GM12878 (cell line): Measurements from ENCODE around the gene IL32. TPM values are rescaled to one million over a fixed set of nuclear protein-coding genes. Genes with fewer than 3 reads are reported as not detected.

Experiments
- ATAC-seq: fragments of 200-7000 bp; cut with Tn5 transposase; 3 replicates; pipeline ENCODE4 v1.9.1; 2020; ENCODE audit warnings: mild to moderate bottlenecking, moderate library complexity
- BruUV-seq: library from RNA; stranded (reverse); fragments of 400-500 nt; replicated peaks from 2 replicates; lab custom pipeline; 2021; lab: Mats Ljungman, UMichigan
- CTCF ChIA-PET: fragments of 300-600 bp; sonication (Branson Sonifier 250); formaldehyde crosslinking; extraction: SDS; loops from one replicate; lab custom pipeline; 2021; ENCODE audit warnings: inconsistent platforms; lab: Yijun Ruan, JAX
- POLR2A ChIA-PET: fragments of 350-600 bp; formaldehyde crosslinking; extraction: SDS; loops from one replicate; lab custom pipeline; 2021; ENCODE audit warnings: inconsistent platforms; lab: Charles Lee
- RAD21 ChIA-PET: fragments of 300-600 bp; sonication (Branson Sonifier 250); formaldehyde crosslinking; loops from one replicate; lab custom pipeline; 2023; ENCODE audit warnings: antibody characterized with exemption; ENCODE audit not compliant: unreplicated experiment; lab: Charles Lee
- SMC1A ChIA-PET: fragments of 300-600 bp; sonication (Branson Sonifier 250); formaldehyde crosslinking; loops from one replicate; lab custom pipeline; 2023; ENCODE audit not compliant: unreplicated experiment, uncharacterized antibody; lab: Charles Lee
- DNase-seq: peaks from one replicate; pipeline ENCODE4 v3.0.0-alpha.2; 2011; ENCODE audit warnings: low read depth, low spot score
- FAIRE-seq: peaks from 3 replicates; lab custom pipeline; 2011; peaks lifted over from hg19 to GRCh38; lab: Jason Lieb, UNC
- H2AFZ ChIP-seq: 2 replicates; pipeline ENCODE4 v1.6.0; 2011; ENCODE audit warnings: low read depth, low read length, control low read depth; ENCODE audit not compliant: control insufficient read depth
- H3K27ac ChIP-seq: 2 replicates; pipeline ENCODE4 v1.5.1; 2011; ENCODE audit warnings: control low read depth; ENCODE audit not compliant: control insufficient read depth, insufficient read depth
- H3K27me3 ChIP-seq, 2 experiments: replicated peaks in 1 of 2; 2 replicates each; pipeline versions ENCODE4 v1.6.0 to v1.6.1; 2011; ENCODE audit warnings: low read length in 1 of 2; ENCODE audit not compliant: control insufficient read depth in 2 of 2, insufficient read depth in 2 of 2
- H3K36me3 ChIP-seq, 2 experiments: 2 replicates each; pipeline ENCODE4 v1.5.1; 2011; ENCODE audit warnings: low read length in 1 of 2; ENCODE audit not compliant: control insufficient read depth in 2 of 2, insufficient read depth in 2 of 2
- H3K4me1 ChIP-seq: 2 replicates; pipeline ENCODE4 v1.6.1; 2011; ENCODE audit warnings: mild to moderate bottlenecking, low read length, moderate library complexity, mixed read lengths; ENCODE audit not compliant: control insufficient read depth, insufficient read depth
- H3K4me2 ChIP-seq: 2 replicates; pipeline ENCODE4 v1.6.0; 2011; ENCODE audit warnings: control low read depth; ENCODE audit not compliant: control insufficient read depth, insufficient read depth
- H3K4me3 ChIP-seq: fragments of 200-600 bp; sonication (generic); 2 replicates; pipeline ENCODE4 v1.5.1; 2016
- H3K79me2 ChIP-seq: 2 replicates; pipeline ENCODE4 v1.6.0; 2011; ENCODE audit warnings: low read length; ENCODE audit not compliant: control insufficient read depth, insufficient read depth
- H3K9ac ChIP-seq: 2 replicates; pipeline ENCODE4 v1.8.0; 2011; ENCODE audit warnings: low read length, control low read depth, mixed read lengths; ENCODE audit not compliant: control insufficient read depth, insufficient read depth
- H3K9me3 ChIP-seq: replicated peaks from 3 replicates; pipeline ENCODE4 v1.5.1; 2011; ENCODE audit warnings: mild to moderate bottlenecking, low read length; ENCODE audit not compliant: control insufficient read depth, insufficient read depth
- H4K20me1 ChIP-seq: 2 replicates; pipeline ENCODE4 v1.6.0; 2011; ENCODE audit not compliant: control insufficient read depth, insufficient read depth
- ATF7 ChIP-seq: fragments of 450-650 bp; IDR thresholded peaks from 2 replicates; pipeline ENCODE4 v1.6.1; 2016; ENCODE audit warnings: low read depth, mild to moderate bottlenecking
- BHLHE40 ChIP-seq, 2 experiments: fragments of 450-650 bp in 1 of 2; IDR thresholded peaks; 2 replicates each; pipeline ENCODE4 v1.6.1; 2011 to 2017; ENCODE audit warnings: low read depth in 2 of 2, borderline replicate concordance in 1 of 2, improper control_type of control experiment in 1 of 2, low read length in 1 of 2, mild to moderate bottlenecking in 1 of 2
- KLF5 ChIP-seq: fragments of 450-650 bp; IDR thresholded peaks from 2 replicates; pipeline ENCODE4 v1.6.1; 2014; ENCODE audit warnings: mild to moderate bottlenecking; ENCODE audit not compliant: partially characterized antibody
- MEF2B ChIP-seq: fragments of 450-650 bp; IDR thresholded peaks from 2 replicates; pipeline ENCODE4 v1.6.1; 2018; ENCODE audit warnings: mild to moderate bottlenecking, moderate library complexity; ENCODE audit not compliant: partially characterized antibody, poor library complexity, severe bottlenecking
- MLLT1 ChIP-seq: fragments of 450-650 bp; IDR thresholded peaks from 2 replicates; pipeline ENCODE4 v1.6.1; 2016; ENCODE audit warnings: mild to moderate bottlenecking
- MTA2 ChIP-seq: fragments of 450-650 bp; IDR thresholded peaks from 2 replicates; pipeline ENCODE4 v1.6.1; 2016; ENCODE audit warnings: low read depth, mild to moderate bottlenecking, moderate library complexity
- NR2F1 ChIP-seq: fragments of 450-650 bp; conservative IDR thresholded peaks from 2 replicates; pipeline ENCODE4 v1.6.1; 2017; ENCODE audit warnings: mild to moderate bottlenecking
- PAX5 ChIP-seq: IDR thresholded peaks from 2 replicates; pipeline ENCODE4 v1.6.1; 2011; ENCODE audit warnings: low read depth, low read length, borderline replicate concordance
- SIN3A ChIP-seq: IDR thresholded peaks from 2 replicates; pipeline ENCODE4 v1.6.1; 2012; ENCODE audit warnings: low read depth, low read length, improper control_type of control experiment
- SMAD5 ChIP-seq: IDR thresholded peaks from 2 replicates; pipeline ENCODE4 v1.6.1; 2016; ENCODE audit warnings: antibody characterized with exemption, low read depth
- STAT3 ChIP-seq: IDR thresholded peaks from 2 replicates; pipeline ENCODE4 v1.6.1; 2011; ENCODE audit warnings: low read depth, low read length, improper control_type of control experiment
- ZSCAN29 ChIP-seq: fragments of 450-650 bp; IDR thresholded peaks from 2 replicates; pipeline ENCODE4 v1.6.1; 2017; ENCODE audit warnings: mild to moderate bottlenecking, moderate library complexity
- WGBS: methylation state at CpG from one replicate; pipeline ENCODE4 v1.1.6; 2016; ENCODE audit warnings: low lambda C conversion rate; ENCODE audit not compliant: insufficient replicate concordance, insufficient coverage; ENCODE audit errors: missing lambda C conversion rate; 5-methylcytosine and 5-hydroxymethylcytosine counted together
- in situ Hi-C: fragments of 300-500 bp; cut with MboI; formaldehyde crosslinking; loops from 9 replicates; pipeline ENCODE4 v1.14.3; 2018; ENCODE audit warnings: mixed read lengths
- intact Hi-C: fragments of 100-400 bp; cut with micrococcal nuclease; formaldehyde crosslinking; loops from one replicate; pipeline ENCODE4 v1.14.2; 2022; ENCODE audit not compliant: unreplicated experiment
- polyA plus RNA-seq, 11 experiments: library from polyadenylated mRNA; depleted of rRNA in 4 of 11; unstranded in 6 of 11; stranded (reverse) in 5 of 11; fragments of >200 nt; fragmentation: Nextera tagmentation in 4 of 11; fragmentation: Illumina TruSeq in 1 of 11; extraction: Ambion mirVana in 4 of 11; extraction: Trizol in 1 of 11; gene quantifications; 1 replicate in 1 of 11; 2 replicates in 10 of 11; pipeline versions ENCODE4 v1.2.1 to v1.2.3, GENCODE V29; 2011 to 2016; ENCODE audit warnings: inconsistent platforms in 2 of 11, missing spikeins in 2 of 11, low read depth in 1 of 11
- total RNA-seq, 4 experiments: library from RNA; depleted of rRNA in 3 of 4; stranded (reverse); fragments of >200 nt in 3 of 4; fragmentation: Illumina TruSeq in 1 of 4; extraction: Trizol in 1 of 4; gene quantifications; 2 replicates each; pipeline versions ENCODE4 v1.2.1 to v1.2.3, GENCODE V29; 2013 to 2021
- TF ChIP-seq, protein P1 (sequence below): fragments of 450-650 bp; conservative IDR thresholded peaks from 2 replicates; pipeline ENCODE4 v1.6.1; 2017; ENCODE audit warnings: mild to moderate bottlenecking, moderate library complexity

IL32 gene
- total and polyA plus RNA-seq, 10 of the 15 experiments (the other 5 are each of a cell fraction or from before 2014, with no cell fraction given), result 27.0 to 122 (median 55.8) TPM

DNA sequence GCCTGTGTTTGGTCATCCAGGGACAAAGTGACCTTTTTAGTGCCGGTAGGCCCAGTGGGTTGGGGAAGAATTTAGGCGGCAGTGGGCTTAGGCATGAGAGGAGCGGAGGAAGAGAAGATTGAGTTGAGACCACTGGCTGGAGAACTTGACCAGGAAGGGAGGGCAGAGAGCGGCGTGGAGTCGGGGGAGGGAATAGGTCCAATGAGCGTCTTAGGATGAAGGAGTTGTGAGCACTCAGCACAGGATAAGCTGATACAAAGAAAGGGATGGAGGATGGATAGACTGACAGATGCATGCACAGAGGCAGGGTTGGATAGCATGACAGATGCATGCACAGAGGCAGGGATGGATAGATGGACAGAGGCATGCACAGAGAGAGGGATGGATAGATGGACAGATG lies 8.0 kb downstream of the IL32 start:
- peaks cover 6% of the 10 kb centered on the region for H3K9me3 ChIP-seq
- FAIRE-seq, result no peak
- ATAC-seq, result no peak
- ChIA-PET POLR2A (no interaction called here), CTCF (interaction anchor here (6.0 kb wide), 1 partner anchor 56 kb away, joined by 42 read pairs; no protein-coding TSS in a partner anchor), RAD21 (no interaction called here), SMC1A (interaction anchor here (6.1 kb wide), 1 partner anchor 8 kb away, joined by 52 read pairs; the partner anchor contains the start of gene IL32)
- no peaks in the 10 kb centered on the region for H4K20me1 ChIP-seq
- no peak overlapping the region for H3K4me3 ChIP-seq
- peaks cover 45% of the 10 kb centered on the region for H3K4me1 ChIP-seq
- no peak overlapping the region; the same call in 1 of the 2 replicates for H3K4me2 ChIP-seq
- intact Hi-C loops (no loop called here), in situ Hi-C loops (no loop called here)
- no TSS peak for BruUV-seq
- H3K27ac ChIP-seq, result no peak overlapping the region
- no peaks in the 10 kb centered on the region; a peak in 2 of 4 replicates for H3K36me3 ChIP-seq
- TF ChIP-seq ZSCAN29 (no peak), MTA2 (no peak), MLLT1 (no peak), STAT3 (no peak), ATF7 (no peak), SMAD5 (no peak), BHLHE40 (IDR thresholded peaks at IDR 0.05; ENCODE audit: borderline replicate concordance in 1 of 2, low read depth in 2 of 2, low read length in 1 of 2) (no peak), SIN3A (no peak), KLF5 (no peak), NR2F1 (no peak), PAX5 (no peak), MEF2B (no peak)
- TF ChIP-seq, protein P1, sequence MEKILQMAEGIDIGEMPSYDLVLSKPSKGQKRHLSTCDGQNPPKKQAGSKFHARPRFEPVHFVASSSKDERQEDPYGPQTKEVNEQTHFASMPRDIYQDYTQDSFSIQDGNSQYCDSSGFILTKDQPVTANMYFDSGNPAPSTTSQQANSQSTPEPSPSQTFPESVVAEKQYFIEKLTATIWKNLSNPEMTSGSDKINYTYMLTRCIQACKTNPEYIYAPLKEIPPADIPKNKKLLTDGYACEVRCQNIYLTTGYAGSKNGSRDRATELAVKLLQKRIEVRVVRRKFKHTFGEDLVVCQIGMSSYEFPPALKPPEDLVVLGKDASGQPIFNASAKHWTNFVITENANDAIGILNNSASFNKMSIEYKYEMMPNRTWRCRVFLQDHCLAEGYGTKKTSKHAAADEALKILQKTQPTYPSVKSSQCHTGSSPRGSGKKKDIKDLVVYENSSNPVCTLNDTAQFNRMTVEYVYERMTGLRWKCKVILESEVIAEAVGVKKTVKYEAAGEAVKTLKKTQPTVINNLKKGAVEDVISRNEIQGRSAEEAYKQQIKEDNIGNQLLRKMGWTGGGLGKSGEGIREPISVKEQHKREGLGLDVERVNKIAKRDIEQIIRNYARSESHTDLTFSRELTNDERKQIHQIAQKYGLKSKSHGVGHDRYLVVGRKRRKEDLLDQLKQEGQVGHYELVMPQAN, result no peak
- no peaks in the 10 kb centered on the region for H3K27me3 ChIP-seq
- no peak overlapping the region for H2AFZ ChIP-seq
- 65% methylated on average over 7 of the region's 7 CpGs for WGBS
- no peaks in the 10 kb centered on the region for H3K79me2 ChIP-seq
- DNase-seq, result no peak
- no peak overlapping the region for H3K9ac ChIP-seq
